Testis (tissue), 3 donors: Measurements from ENCODE around the gene LRIG1. TPM values are rescaled to one million over a fixed set of nuclear protein-coding genes. Genes with fewer than 3 reads are reported as not detected.
A peak's percentile ranks its signal among the peaks of the same experiment; 100 is the strongest.

Experiments used
- DNase-seq: peaks from one replicate; pipeline ENCODE4 v3.0.0-alpha.2; 2019
- H3K27ac ChIP-seq, 2 donors: fragments of 200-600 bp; sonication (generic); one replicate each; pipeline ENCODE4 v1.5.1; 2019
- H3K27me3 ChIP-seq: fragments of 200-600 bp; sonication (generic); one replicate; pipeline ENCODE4 v1.5.1; 2019
- H3K36me3 ChIP-seq: fragments of 200-600 bp; sonication (generic); one replicate; pipeline ENCODE4 v1.5.1; 2017; ENCODE audit warnings: low read depth; ENCODE audit errors: missing control alignments
- H3K4me1 ChIP-seq: fragments of 200-600 bp; sonication (generic); one replicate; pipeline ENCODE4 v1.5.1; 2019
- H3K4me3 ChIP-seq, 2 donors: fragments of 200-600 bp; sonication (generic); one replicate each; pipeline ENCODE4 v1.5.1; 2017 to 2019
- H3K9me3 ChIP-seq: fragments of 200-600 bp; sonication (generic); one replicate; pipeline ENCODE4 v1.5.1; 2017
- CTCF ChIP-seq, 3 experiments: fragments of 450-650 bp in 2 of 3; fragments of 200-600 bp in 1 of 3; sonication (generic) in 1 of 3; IDR thresholded peaks; one replicate each; pipeline ENCODE4 v1.5.1; 2016 to 2019; ENCODE audit warnings: antibody characterized with exemption in 3 of 3, mild to moderate bottlenecking in 2 of 3, moderate library complexity in 1 of 3
- POLR2A ChIP-seq: fragments of 450-650 bp; IDR thresholded peaks from one replicate; pipeline ENCODE4 v1.6.1; 2017; ENCODE audit warnings: antibody characterized with exemption, mild to moderate bottlenecking, moderate library complexity
- WGBS, 2 donors: methylation state at CpG; one replicate each; pipeline ENCODE4 v1.1.5; 2018; 5-methylcytosine and 5-hydroxymethylcytosine counted together
- intact Hi-C: fragments of 100-400 bp; cut with DNase I; formaldehyde crosslinking; loops from one replicate; pipeline ENCODE4 v1.15.1; 2023; ENCODE audit warnings: low total_unique reads
- polyA plus RNA-seq: library from polyadenylated mRNA; stranded (reverse); fragments of 350-450 nt; fragmentation: Illumina TruSeq; extraction: RNeasy Lipid Tissue Mini Kit (QIAGEN cat#74804); gene quantifications from one replicate; pipeline ENCODE4 v1.2.3, GENCODE V29; 2014; ENCODE audit warnings: low read depth, low replicate concordance; ENCODE audit not compliant: insufficient read depth
- total RNA-seq, 2 donors: library from RNA; depleted of rRNA; stranded (reverse); fragments of >200 nt; gene quantifications; one replicate each; pipeline ENCODE4 v1.2.3, GENCODE V29; 2016

The LRIG1 gene
- total and polyA plus RNA-seq, 3 donors from 2014 or later: 62.7 to 107 (median 77.9) TPM

GRCh38 chr3:66488492-66488891, 12.3 kb downstream of the LRIG1 start:
- Histone ChIP-seq H3K9me3 (no peaks in the 10 kb centered on the region), H3K4me1 (peaks cover 18% of the 10 kb centered on the region), H3K27me3 (no peaks in the 10 kb centered on the region), H3K36me3 (no peaks in the 10 kb centered on the region), H3K4me3 (no peak overlapping the region), H3K27ac (no peak overlapping the region)
- intact Hi-C loops: no loop called here
- TF ChIP-seq CTCF (IDR thresholded peaks at IDR 0.05): no peak
- TF ChIP-seq POLR2A: no peak
- WGBS, 2 donors: 80 to 85% methylated on average over 4 of the region's 4 CpGs
- DNase-seq: no peak

- Histone ChIP-seq H3K27ac (peak overlapping the region in 1 of 2 donors; percentile 28), H3K9me3 (no peaks in the 10 kb centered on the region), H3K4me1 (peaks cover 17% of the 10 kb centered on the region), H3K36me3 (no peaks in the 10 kb centered on the region), H3K27me3 (no peaks in the 10 kb centered on the region), H3K4me3 (no peak overlapping the region)
- intact Hi-C loops: no loop called here
- TF ChIP-seq CTCF (IDR thresholded peaks at IDR 0.05): no peak
- no peak for TF ChIP-seq POLR2A
- no peak for DNase-seq
- WGBS, 2 donors: 60 to 65% methylated on average over 5 of the region's 5 CpGs
These were observed 13.4 kb downstream of the LRIG1 start for GRCh38 chr3:66487465-66487864.

DNA sequence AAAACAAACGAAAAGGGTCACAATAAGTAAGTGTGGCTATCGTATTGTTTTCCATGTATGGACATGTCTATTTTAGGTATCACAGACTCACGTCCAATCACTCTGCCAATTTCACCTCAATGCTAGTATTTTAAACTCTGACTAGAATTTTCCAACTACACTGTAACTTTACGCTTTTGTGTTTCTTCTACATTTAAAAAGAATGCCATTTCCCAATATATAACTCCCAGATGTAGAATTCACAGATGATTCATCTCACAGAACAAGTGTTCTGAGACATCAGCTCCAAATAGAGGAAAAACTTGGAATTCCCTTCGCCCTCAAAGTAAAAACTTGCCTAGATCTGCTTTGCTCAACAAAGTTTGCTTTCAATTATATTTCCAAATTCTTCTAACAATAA, 14.2 kb downstream of the LRIG1 start:
- Histone ChIP-seq H3K9me3 (no peaks in the 10 kb centered on the region), H3K4me1 (peaks cover 12% of the 10 kb centered on the region), H3K4me3 (no peak overlapping the region), H3K36me3 (no peaks in the 10 kb centered on the region), H3K27me3 (no peaks in the 10 kb centered on the region), H3K27ac (peak overlapping the region in 1 of 2 donors; percentile 29)
- TF ChIP-seq CTCF (IDR thresholded peaks at IDR 0.05) (no peak), POLR2A (no peak)
- WGBS, 2 donors: 74 to 78% methylated on average over 5 of the region's 5 CpGs
- intact Hi-C loops: no loop called here
- DNase-seq: no peak

- 79 to 84% methylated on average over 6 of the region's 6 CpGs for WGBS, 2 donors
- peak overlapping the region in 1 of 2 donors; percentile 29 for H3K27ac ChIP-seq
- DNase-seq: no peak
- peaks cover 13% of the 10 kb centered on the region for H3K4me1 ChIP-seq
- no peaks in the 10 kb centered on the region for H3K27me3 ChIP-seq
- H3K9me3 ChIP-seq: no peaks in the 10 kb centered on the region
- no peaks in the 10 kb centered on the region for H3K36me3 ChIP-seq
- TF ChIP-seq POLR2A (no peak), CTCF (IDR thresholded peaks at IDR 0.05) (no peak)
- H3K4me3 ChIP-seq: no peak overlapping the region
- intact Hi-C loops: no loop called here
These were observed 14.6 kb downstream of the LRIG1 start for GRCh38 chr3:66486202-66486601.

DNA sequence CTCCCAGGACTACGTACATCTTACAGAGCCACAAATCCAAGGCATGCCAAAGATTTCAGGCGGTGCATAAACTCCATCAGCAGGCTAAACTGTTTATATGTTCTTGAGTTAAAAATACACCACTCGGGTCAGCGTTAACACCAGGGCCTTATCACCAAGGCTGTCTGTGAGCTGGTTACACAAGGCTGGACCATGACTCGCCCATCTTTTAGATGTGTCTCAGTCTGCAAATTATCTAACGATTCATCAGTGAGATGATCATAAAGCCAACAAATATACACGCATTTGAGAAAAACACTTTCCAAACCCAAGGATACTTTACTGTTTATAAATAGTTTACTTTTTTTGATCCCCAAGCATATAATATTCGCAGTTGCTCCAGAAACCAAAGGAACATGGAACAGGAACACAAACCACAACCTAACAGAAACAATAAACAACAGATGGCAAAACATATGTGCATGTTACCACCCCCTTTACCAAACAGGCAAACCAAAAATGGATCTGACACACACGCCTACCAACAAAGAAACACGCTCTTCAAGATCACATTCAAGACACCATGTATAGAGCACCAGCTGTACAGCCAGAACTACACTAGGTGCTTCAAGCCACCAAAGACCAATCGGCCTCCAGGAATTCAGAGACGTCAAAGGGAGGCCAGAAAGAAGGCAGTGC, 15.4 kb downstream of the LRIG1 start:
- WGBS, 2 donors: 82 to 86% methylated on average over 12 of the region's 12 CpGs
- H3K27ac ChIP-seq: no peak overlapping the region

More for the DNA sequence above, 15.4 kb downstream of the LRIG1 start:
- DNase-seq: no peak
- no peak for TF ChIP-seq POLR2A
- TF ChIP-seq CTCF (IDR thresholded peaks at IDR 0.05): no peak
- Histone ChIP-seq H3K9me3 (no peaks in the 10 kb centered on the region), H3K27me3 (no peaks in the 10 kb centered on the region), H3K4me3 (no peak overlapping the region), H3K4me1 (peaks cover 21% of the 10 kb centered on the region), H3K36me3 (no peaks in the 10 kb centered on the region)
- intact Hi-C loops: no loop called here
